ENCODE measurements around the gene PTTG1IP.
"Not testable (repeated sequence)": the region's sequence is repeated elsewhere in the genome, so short reads cannot be mapped to it uniquely, and the experiment has no call there.

Gene PTTG1IP

GRCh38 chr21:44886113-44887075 lies 12.9 kb upstream of the PTTG1IP start:
- no peak for DNase-seq (ENCODE audit: extremely low spot score, insufficient read length, low read depth)
- no peak for FAIRE-seq

- no peak for FAIRE-seq
- DNase-seq (ENCODE audit: extremely low spot score, insufficient read length, low read depth) = no peak
These were observed 12.1 kb upstream of the PTTG1IP start for GRCh38 chr21:44885615-44886014.

GRCh38 chr21:44884097-44884496 lies 10.6 kb upstream of the PTTG1IP start:
- DNase-seq (ENCODE audit: extremely low spot score, insufficient read length, low read depth) (no peak), FAIRE-seq (no peak)

- no peak for FAIRE-seq
These were observed 9.8 kb upstream of the PTTG1IP start for GRCh38 chr21:44883250-44883649.

GRCh38 chr21:44881198-44881872 lies 7.8 kb upstream of the PTTG1IP start:
- DNase-seq (ENCODE audit: extremely low spot score, insufficient read length, low read depth) (no peak), FAIRE-seq (no peak)

More at GRCh38 chr21:44883250-44883649, 9.8 kb upstream of the PTTG1IP start:
- DNase-seq (ENCODE audit: extremely low spot score, insufficient read length, low read depth) = no peak

- peak; percentile 64 for FAIRE-seq
- DNase-seq (ENCODE audit: extremely low spot score, insufficient read length, low read depth) = no peak
These were observed 7.1 kb upstream of the PTTG1IP start for GRCh38 chr21:44880405-44881197.

- not testable (repeated sequence) for FAIRE-seq; DNase-seq (ENCODE audit: extremely low spot score, insufficient read length, low read depth)
These were observed 5.7 kb upstream of the PTTG1IP start for GRCh38 chr21:44879238-44879637.

GRCh38 chr21:44878053-44878982 lies 4.8 kb upstream of the PTTG1IP start:
- DNase-seq (ENCODE audit: extremely low spot score, insufficient read length, low read depth) = no peak

GRCh38 chr21:44876849-44877575 lies 3.5 kb upstream of the PTTG1IP start:
- FAIRE-seq (no peak), DNase-seq (ENCODE audit: extremely low spot score, insufficient read length, low read depth) (no peak)

More at GRCh38 chr21:44878053-44878982, 4.8 kb upstream of the PTTG1IP start:
- no peak for FAIRE-seq

- FAIRE-seq (no peak), DNase-seq (ENCODE audit: extremely low spot score, insufficient read length, low read depth) (no peak)
These were observed 1.8 kb upstream of the PTTG1IP start for GRCh38 chr21:44875316-44875700.

- no peak for DNase-seq (ENCODE audit: extremely low spot score, insufficient read length, low read depth)
- peak; percentile 57 for FAIRE-seq
These were observed 1.2 kb upstream of the PTTG1IP start for GRCh38 chr21:44874497-44875315.

- FAIRE-seq (no peak), DNase-seq (ENCODE audit: extremely low spot score, insufficient read length, low read depth) (no peak)
These were observed 678 bp upstream of the PTTG1IP start for GRCh38 chr21:44874240-44874496.

- no peak for FAIRE-seq
- no peak for DNase-seq (ENCODE audit: extremely low spot score, insufficient read length, low read depth)
These were observed 688 bp downstream of the PTTG1IP start for GRCh38 chr21:44872649-44873355.

GRCh38 chr21:44872323-44872648 lies 1.2 kb downstream of the PTTG1IP start:
- DNase-seq (ENCODE audit: extremely low spot score, insufficient read length, low read depth) = no peak

GRCh38 chr21:44871576-44872269 lies 1.8 kb downstream of the PTTG1IP start:
- FAIRE-seq = no peak

More at GRCh38 chr21:44872323-44872648, 1.2 kb downstream of the PTTG1IP start:
- no peak for FAIRE-seq

GRCh38 chr21:44870748-44871495 lies 2.6 kb downstream of the PTTG1IP start:
- DNase-seq (ENCODE audit: extremely low spot score, insufficient read length, low read depth) (no peak), FAIRE-seq (no peak)

More at GRCh38 chr21:44871576-44872269, 1.8 kb downstream of the PTTG1IP start:
- no peak for DNase-seq (ENCODE audit: extremely low spot score, insufficient read length, low read depth)

Data from GM18507 (cell line).